ENCODE data around the gene MYOF. TPM values are rescaled to one million over a fixed set of nuclear protein-coding genes. Genes with fewer than 3 reads are reported as not detected.

The MYOF gene
- total and polyA plus RNA-seq, 7 donors, result 0.70 to 9.4 (median 4.2) TPM

GRCh38 chr10:93277360-93277759 is 204.8 kb downstream of the MYOF start:
- intact Hi-C loops (cut with DNase I), result no loop called here
- no peak for TF ChIP-seq CTCF (IDR thresholded peaks at IDR 0.05)
- Histone ChIP-seq H3K27ac (no peak overlapping the region), H3K9me3 (no peaks in the 10 kb centered on the region), H3K4me3 (no peak overlapping the region), H3K27me3 (ENCODE audit: insufficient read depth in 3 of 3, low read length in 2 of 3) (peaks cover 0 to 2% (median 0%) of the 10 kb centered on the region in 3 donors), H3K4me1 (no peaks in the 10 kb centered on the region), H3K36me3 (ENCODE audit: insufficient read depth in 1 of 2, low read depth in 1 of 2) (no peaks in the 10 kb centered on the region)
- no peak for DNase-seq
- 48 to 63% (median 55%) methylated on average over 4 of the region's 4 CpGs for WGBS, 3 donors
- no peak for ATAC-seq

- H3K9me3 ChIP-seq, result peaks cover under 1% of the 10 kb centered on the region
- intact Hi-C loops (cut with DNase I), result no loop called here
Measured at GRCh38 chr10:93274419-93274818, 207.7 kb downstream of the MYOF start.

GRCh38 chr10:93272884-93273675 is 209.1 kb downstream of the MYOF start:
- 46 to 53% (median 48%) methylated on average over 8 of the region's 8 CpGs for WGBS, 3 donors
- H3K36me3 ChIP-seq (ENCODE audit: insufficient read depth in 1 of 2, low read depth in 1 of 2), result no peaks in the 10 kb centered on the region
- H3K27me3 ChIP-seq (ENCODE audit: insufficient read depth in 3 of 3, low read length in 2 of 3), result peaks cover 0 to 2% (median 0%) of the 10 kb centered on the region in 3 donors
- intact Hi-C loops (cut with DNase I), result no loop called here
- no peaks in the 10 kb centered on the region for H3K4me1 ChIP-seq
- H3K4me3 ChIP-seq, result no peak overlapping the region
- no peak overlapping the region for H3K27ac ChIP-seq
- ATAC-seq (no peak), DNase-seq (no peak)
- H3K9me3 ChIP-seq, result peaks cover 5% of the 10 kb centered on the region
- TF ChIP-seq CTCF (IDR thresholded peaks at IDR 0.05), result no peak

More at GRCh38 chr10:93274419-93274818, 207.7 kb downstream of the MYOF start:
- H3K4me1 ChIP-seq, result no peaks in the 10 kb centered on the region
- no peak overlapping the region for H3K4me3 ChIP-seq
- no peak for DNase-seq
- H3K36me3 ChIP-seq (ENCODE audit: insufficient read depth in 1 of 2, low read depth in 1 of 2), result no peaks in the 10 kb centered on the region
- ATAC-seq, result no peak
- WGBS, 3 donors, result 41 to 49% (median 49%) methylated on average over 4 of the region's 4 CpGs
- H3K27ac ChIP-seq, result no peak overlapping the region
- peaks cover 0 to 2% (median 0%) of the 10 kb centered on the region in 3 donors for H3K27me3 ChIP-seq (ENCODE audit: insufficient read depth in 3 of 3, low read length in 2 of 3)
- no peak for TF ChIP-seq CTCF (IDR thresholded peaks at IDR 0.05)

- ATAC-seq (no peak), DNase-seq (no peak)
- H3K36me3 ChIP-seq (ENCODE audit: insufficient read depth in 1 of 2, low read depth in 1 of 2), result no peaks in the 10 kb centered on the region
- H3K27me3 ChIP-seq (ENCODE audit: insufficient read depth in 3 of 3, low read length in 2 of 3), result no peaks in the 10 kb centered on the region
- TF ChIP-seq CTCF (IDR thresholded peaks at IDR 0.05), result no peak
- no peak overlapping the region for H3K27ac ChIP-seq
- H3K9me3 ChIP-seq, result peaks cover 5% of the 10 kb centered on the region
- no peaks in the 10 kb centered on the region for H3K4me1 ChIP-seq
- intact Hi-C loops (cut with DNase I), result no loop called here
- no peak overlapping the region for H3K4me3 ChIP-seq
Measured at GRCh38 chr10:93271347-93271746, 210.8 kb downstream of the MYOF start.

- Histone ChIP-seq H3K4me3 (no peak overlapping the region), H3K9me3 (peaks cover 5% of the 10 kb centered on the region), H3K36me3 (ENCODE audit: insufficient read depth in 1 of 2, low read depth in 1 of 2) (no peaks in the 10 kb centered on the region), H3K4me1 (no peaks in the 10 kb centered on the region), H3K27me3 (ENCODE audit: insufficient read depth in 3 of 3, low read length in 2 of 3) (no peaks in the 10 kb centered on the region), H3K27ac (no peak overlapping the region)
- 96 to 97% (median 96%) methylated on average over 3 of the region's 3 CpGs for WGBS, 3 donors
- no peak for TF ChIP-seq CTCF (IDR thresholded peaks at IDR 0.05)
- no peak for DNase-seq
- intact Hi-C loops (cut with DNase I), result no loop called here
- no peak for ATAC-seq
Measured at GRCh38 chr10:93269281-93269680, 212.9 kb downstream of the MYOF start.

Data from psoas muscle (tissue), 8 donors.